Ishikawa (cell line): ENCODE results near the gene PTPN12.

ENCODE experiments used
- CREB1 ChIP-seq: IDR thresholded peaks from 2 replicates; pipeline ENCODE4 v1.6.1; 2012; ENCODE audit warnings: low read depth
- FOXM1 ChIP-seq: IDR thresholded peaks from 2 replicates; pipeline ENCODE4 v1.6.1; 2012; ENCODE audit warnings: low read depth, borderline replicate concordance
- MAX ChIP-seq: IDR thresholded peaks from 2 replicates; pipeline ENCODE4 v1.6.1; 2012
- REST ChIP-seq: IDR thresholded peaks from 2 replicates; pipeline ENCODE4 v1.6.1; 2012; ENCODE audit warnings: low read depth, mild to moderate bottlenecking
- TAF1 ChIP-seq: IDR thresholded peaks from 2 replicates; pipeline ENCODE4 v1.6.1; 2012; ENCODE audit warnings: low read depth, mild to moderate bottlenecking
- USF1 ChIP-seq: IDR thresholded peaks from 2 replicates; pipeline ENCODE4 v1.6.1; 2012
- YY1 ChIP-seq: IDR thresholded peaks from 2 replicates; pipeline ENCODE4 v1.6.1; 2012; ENCODE audit warnings: low read depth

- TF ChIP-seq FOXM1 (no peak), CREB1 (no peak), YY1 (no peak), TAF1 (no peak), REST (no peak), USF1 (no peak), MAX (no peak)
These were observed 29.3 kb downstream of the PTPN12 start for GRCh38 chr7:77566421-77566820.
